GM19463 (cell line): ENCODE measurements around the gene PRSS36.
"Not testable (repeated sequence)": the region's sequence is repeated elsewhere in the genome, so short reads cannot be mapped to it uniquely, and the experiment has no call there.

ENCODE experiments used
- ATAC-seq: cut with Tn5 transposase; IDR thresholded peaks from one replicate; pipeline ENCODE4 v1.9.1; 2021; ENCODE audit warnings: mild to moderate bottlenecking, moderate library complexity; ENCODE audit not compliant: unreplicated experiment

PRSS36 gene

GRCh38 chr16:31184888-31185287 is 35.0 kb upstream of the PRSS36 start:
- ATAC-seq: no peak

GRCh38 chr16:31183432-31184428 is 33.9 kb upstream of the PRSS36 start:
- ATAC-seq: no peak

- ATAC-seq: no peak
Observed at GRCh38 chr16:31182391-31182790, 32.5 kb upstream of the PRSS36 start.

GRCh38 chr16:31181102-31181830 is 31.4 kb upstream of the PRSS36 start:
- no peak for ATAC-seq

- peak; percentile 44 for ATAC-seq
Observed at GRCh38 chr16:31179747-31180459, 30.0 kb upstream of the PRSS36 start, which contains the start of gene FUS. TSS of gene FUS (plus strand) at chr16:31180139. CDS start at chr16:31180215, 76 bp downstream.

GRCh38 chr16:31179219-31179746 is 29.4 kb upstream of the PRSS36 start:
- peak; percentile 1 for ATAC-seq

- no peak for ATAC-seq
Observed at GRCh38 chr16:31177136-31177535, 27.3 kb upstream of the PRSS36 start.

GRCh38 chr16:31170048-31170447 is 20.2 kb upstream of the PRSS36 start:
- not testable (repeated sequence) for ATAC-seq

- no peak for ATAC-seq
Observed at GRCh38 chr16:31168848-31169247, 19.0 kb upstream of the PRSS36 start.

- ATAC-seq: no peak
Observed at GRCh38 chr16:31167315-31167714, 17.4 kb upstream of the PRSS36 start.

- no peak for ATAC-seq
Observed at GRCh38 chr16:31157136-31157535, 7.3 kb upstream of the PRSS36 start.

- ATAC-seq: not testable (repeated sequence)
Observed at GRCh38 chr16:31150976-31151375, 1.1 kb upstream of the PRSS36 start.

- no peak for ATAC-seq
Observed at GRCh38 chr16:31149332-31149731, 534 bp downstream of the PRSS36 start.

- no peak for ATAC-seq
Observed at GRCh38 chr16:31148896-31149295, 970 bp downstream of the PRSS36 start.

- ATAC-seq: no peak
Observed at GRCh38 chr16:31148281-31148728, 1.6 kb downstream of the PRSS36 start.

- ATAC-seq: no peak
Observed at GRCh38 chr16:31147574-31147973, 2.3 kb downstream of the PRSS36 start.

- ATAC-seq: no peak
Observed at GRCh38 chr16:31145398-31145990, 4.4 kb downstream of the PRSS36 start.

GRCh38 chr16:31144418-31144817 is 5.4 kb downstream of the PRSS36 start:
- not testable (repeated sequence) for ATAC-seq

- ATAC-seq: no peak
Observed at GRCh38 chr16:31143694-31144148, 6.1 kb downstream of the PRSS36 start.

- ATAC-seq: no peak
Observed at GRCh38 chr16:31143011-31143693, 6.7 kb downstream of the PRSS36 start.
